Natural killer cell (primary cell): Measurements from ENCODE around the gene PKD1. TPM values are rescaled to one million over a fixed set of nuclear protein-coding genes. Genes with fewer than 3 reads are reported as not detected.

Experiments used
- ATAC-seq, 3 donors: fragments of 150-1000 bp in 2 of 3; fragments of 200-7000 bp in 1 of 3; cut with Tn5 transposase; 1 replicate in 1 of 3; 2 replicates in 2 of 3; pipeline ENCODE4 v1.10.0; 2021; ENCODE audit warnings: mild to moderate bottlenecking in 2 of 3, moderate library complexity in 2 of 3
- DNase-seq, 2 donors: peaks; one replicate each; pipeline versions ENCODE4 v3.0.0 to v3.0.0-alpha.2; 2013 to 2021; ENCODE audit warnings: mixed read lengths in 1 of 2
- H3K27ac ChIP-seq: one replicate; pipeline ENCODE4 v1.5.1; 2013; ENCODE audit warnings: mild to moderate bottlenecking, low read length
- H3K27me3 ChIP-seq: one replicate; pipeline ENCODE4 v1.6.1; 2013; ENCODE audit warnings: low read length; ENCODE audit not compliant: control insufficient read depth, insufficient read depth
- H3K36me3 ChIP-seq: one replicate; pipeline ENCODE4 v1.6.1; 2013; ENCODE audit warnings: low read length; ENCODE audit not compliant: control insufficient read depth, insufficient read depth
- H3K4me1 ChIP-seq: one replicate; pipeline ENCODE4 v1.6.1; 2013; ENCODE audit warnings: low read length; ENCODE audit not compliant: control insufficient read depth, insufficient read depth
- H3K4me3 ChIP-seq: one replicate; pipeline ENCODE4 v1.5.1; 2013; ENCODE audit warnings: low read length
- H3K9me3 ChIP-seq: one replicate; pipeline ENCODE4 v1.6.1; 2013; ENCODE audit warnings: low read length; ENCODE audit not compliant: control insufficient read depth, insufficient read depth
- H3K27ac Mint-ChIP-seq, 2 donors: one replicate each; pipeline ENCODE4 v1.8.0; 2022; ENCODE audit warnings: mild to moderate bottlenecking in 2 of 2, mixed read lengths in 2 of 2, moderate library complexity in 1 of 2
- H3K27me3 Mint-ChIP-seq, 2 donors: one replicate each; pipeline ENCODE4 v1.8.0; 2022; ENCODE audit warnings: low read depth in 2 of 2, mixed read lengths in 2 of 2
- H3K36me3 Mint-ChIP-seq: one replicate; pipeline ENCODE4 v1.8.0; 2022; ENCODE audit warnings: mixed read lengths
- H3K4me1 Mint-ChIP-seq, 2 donors: one replicate each; pipeline ENCODE4 v1.8.0; 2022; ENCODE audit warnings: mixed read lengths in 2 of 2
- H3K4me3 Mint-ChIP-seq: one replicate; pipeline ENCODE4 v1.8.0; 2022; ENCODE audit warnings: mild to moderate bottlenecking, moderate library complexity, mixed read lengths
- H3K9me3 Mint-ChIP-seq, 2 donors: one replicate each; pipeline ENCODE4 v1.8.0; 2022; ENCODE audit warnings: mixed read lengths in 2 of 2
- WGBS: methylation state at CpG from one replicate; pipeline ENCODE4 v1.1.7; 2013; ENCODE audit warnings: missing lambda C conversion rate; ENCODE audit not compliant: insufficient coverage; 5-methylcytosine and 5-hydroxymethylcytosine counted together
- intact Hi-C: fragments of 100-400 bp; cut with micrococcal nuclease; formaldehyde crosslinking; loops from one replicate; pipeline ENCODE4 v1.14.2; 2022
- total RNA-seq, 4 donors: library from RNA; stranded (reverse); fragments of 120-200 nt in 1 of 4; gene quantifications; one replicate each; pipeline versions ENCODE4 v1.2.3 to v1.2.4, GENCODE V29; 2013 to 2022
- TF ChIP-seq, protein P1 (sequence below): fragments of 200-600 bp; IDR thresholded peaks from one replicate; pipeline ENCODE4 v1.8.0; 2022; ENCODE audit warnings: antibody characterized with exemption

Gene PKD1
- total RNA-seq, 3 donors from 2014 or later (not counting 1 experiment from before 2014, with no cell fraction given), result 87.0 to 105 (median 99.1) TPM

DNA sequence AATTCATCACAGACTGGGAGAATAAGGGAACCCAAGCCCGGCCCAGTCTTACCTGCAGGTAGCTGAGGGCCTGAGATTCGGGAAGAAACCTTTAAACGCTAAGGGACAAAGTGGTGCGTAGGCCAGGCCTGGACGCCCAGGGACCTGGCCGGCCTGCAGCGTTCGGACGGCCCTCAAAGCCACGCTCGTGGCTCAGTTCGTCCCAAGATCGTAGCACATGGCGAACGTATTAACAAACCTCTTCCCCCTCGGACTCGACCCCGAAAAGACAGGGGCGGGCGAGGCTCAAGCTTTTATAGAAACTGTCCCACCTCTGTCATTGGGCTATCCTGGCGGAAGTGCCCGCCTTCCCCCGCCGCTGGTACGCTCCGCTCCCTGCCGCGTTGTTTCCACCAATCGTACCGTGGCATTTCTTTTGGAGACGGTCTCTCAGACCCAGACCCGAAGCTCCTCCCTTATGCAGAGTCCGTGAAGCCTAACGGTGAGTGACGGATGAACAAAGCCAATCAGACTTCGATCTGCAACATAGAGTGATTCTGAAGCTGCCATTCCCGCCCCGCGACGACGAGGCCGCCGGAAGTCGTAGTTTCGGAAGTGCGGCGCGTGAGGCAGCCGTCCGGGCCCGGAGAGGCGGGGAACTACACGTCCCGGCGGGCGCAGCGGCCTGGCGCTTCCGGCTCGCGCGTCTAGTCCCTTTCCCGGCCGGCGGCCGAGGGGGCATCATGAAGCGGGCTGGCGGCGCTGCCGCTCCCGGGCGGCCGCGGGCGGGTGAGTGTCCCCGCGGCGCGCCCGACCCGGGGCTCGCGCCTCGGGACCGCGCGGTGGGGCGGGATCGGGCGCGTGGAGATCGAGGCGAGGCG lies 19.6 kb upstream of the PKD1 start, which contains the start of gene TRAF7:
TRAF7 (plus strand) TSS at position 692 of the 860 bp plus-strand sequence. CDS start 8,139 bp downstream, outside the sequence.
- Mint-ChIP-seq H3K27me3 (no peaks in the 10 kb centered on the region), H3K4me3 (peak within 1 kb of the TSS; percentile 97), H3K9me3 (no peaks in the 10 kb centered on the region), H3K27ac (peak within 1 kb of the TSS; percentile 87), H3K4me1 (peaks cover 30 to 61% of the 10 kb centered on the region in 2 donors), H3K36me3 (no peaks in the 10 kb centered on the region)
- peak within 1 kb of the TSS; percentile 57 for H3K27ac ChIP-seq
- peaks cover 68% of the 10 kb centered on the region for H3K4me1 ChIP-seq
- no peaks in the 10 kb centered on the region for H3K9me3 ChIP-seq
- H3K4me3 ChIP-seq, result peak within 1 kb of the TSS; percentile 61
- no peaks in the 10 kb centered on the region for H3K27me3 ChIP-seq
- DNase-seq, result peak; percentile 94 to 100
- H3K36me3 ChIP-seq, result peaks cover 5% of the 10 kb centered on the region
- TF ChIP-seq, protein P1, sequence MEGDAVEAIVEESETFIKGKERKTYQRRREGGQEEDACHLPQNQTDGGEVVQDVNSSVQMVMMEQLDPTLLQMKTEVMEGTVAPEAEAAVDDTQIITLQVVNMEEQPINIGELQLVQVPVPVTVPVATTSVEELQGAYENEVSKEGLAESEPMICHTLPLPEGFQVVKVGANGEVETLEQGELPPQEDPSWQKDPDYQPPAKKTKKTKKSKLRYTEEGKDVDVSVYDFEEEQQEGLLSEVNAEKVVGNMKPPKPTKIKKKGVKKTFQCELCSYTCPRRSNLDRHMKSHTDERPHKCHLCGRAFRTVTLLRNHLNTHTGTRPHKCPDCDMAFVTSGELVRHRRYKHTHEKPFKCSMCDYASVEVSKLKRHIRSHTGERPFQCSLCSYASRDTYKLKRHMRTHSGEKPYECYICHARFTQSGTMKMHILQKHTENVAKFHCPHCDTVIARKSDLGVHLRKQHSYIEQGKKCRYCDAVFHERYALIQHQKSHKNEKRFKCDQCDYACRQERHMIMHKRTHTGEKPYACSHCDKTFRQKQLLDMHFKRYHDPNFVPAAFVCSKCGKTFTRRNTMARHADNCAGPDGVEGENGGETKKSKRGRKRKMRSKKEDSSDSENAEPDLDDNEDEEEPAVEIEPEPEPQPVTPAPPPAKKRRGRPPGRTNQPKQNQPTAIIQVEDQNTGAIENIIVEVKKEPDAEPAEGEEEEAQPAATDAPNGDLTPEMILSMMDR, result no peak
- peak; percentile 90 to 98 (median 91) for ATAC-seq
- intact Hi-C loops, result loop anchor here (1.0 to 10.0 kb wide), 3 partner anchors 59 to 132 kb away; partner anchors contain the start of genes BRICD5, NTHL1, PGP and TSC2
- WGBS, result under 1% methylated on average over 93 of the region's 94 CpGs

DNA sequence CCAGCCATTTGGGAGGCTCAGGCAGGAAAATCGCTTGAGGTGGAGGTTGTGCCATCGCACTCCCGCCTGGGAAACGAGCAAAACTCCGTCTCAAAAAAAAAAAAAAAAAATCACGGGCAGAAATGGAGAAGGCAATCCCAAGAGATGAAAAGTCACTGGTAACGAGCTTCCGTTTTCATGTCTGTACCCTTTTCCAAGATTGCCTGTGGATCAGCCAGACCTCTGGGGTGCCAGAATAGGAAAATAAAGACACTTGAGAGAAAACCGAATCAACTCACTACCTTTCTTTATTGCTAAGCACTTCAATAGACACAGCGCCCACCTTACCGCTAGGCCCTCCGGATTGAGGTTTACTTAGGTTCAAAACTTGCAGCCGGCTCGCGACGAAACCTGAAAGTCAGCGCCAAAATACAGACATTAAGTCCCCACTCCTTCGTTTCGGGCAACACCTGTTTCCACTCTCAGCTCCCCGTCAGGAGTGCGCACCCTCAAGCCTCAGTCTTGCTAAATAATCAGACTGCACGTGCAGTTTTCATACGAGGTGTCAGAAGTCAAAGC lies 18.9 kb upstream of the PKD1 start:
- H3K36me3 ChIP-seq, result peaks cover 5% of the 10 kb centered on the region
- peak overlapping the region; percentile 50 for H3K4me3 ChIP-seq
- intact Hi-C loops, result loop anchor here (1.0 to 10.0 kb wide), 4 partner anchors 60 to 382 kb away; partner anchors contain the start of genes BRICD5, EME2, MRPS34 and NME3
- Mint-ChIP-seq H3K27me3 (no peaks in the 10 kb centered on the region), H3K4me3 (peak overlapping the region; percentile 88), H3K9me3 (no peaks in the 10 kb centered on the region), H3K4me1 (peaks cover 30 to 61% of the 10 kb centered on the region in 2 donors), H3K27ac (peak overlapping the region; percentile 87), H3K36me3 (no peaks in the 10 kb centered on the region)
- ATAC-seq (no peak), DNase-seq (no peak)
- TF ChIP-seq, protein P1, result no peak
- H3K4me1 ChIP-seq, result peaks cover 70% of the 10 kb centered on the region
- WGBS, result 7% methylated on average over 23 of the region's 23 CpGs
- peak overlapping the region; percentile 57 for H3K27ac ChIP-seq
- no peaks in the 10 kb centered on the region for H3K9me3 ChIP-seq
- H3K27me3 ChIP-seq, result no peaks in the 10 kb centered on the region

DNA sequence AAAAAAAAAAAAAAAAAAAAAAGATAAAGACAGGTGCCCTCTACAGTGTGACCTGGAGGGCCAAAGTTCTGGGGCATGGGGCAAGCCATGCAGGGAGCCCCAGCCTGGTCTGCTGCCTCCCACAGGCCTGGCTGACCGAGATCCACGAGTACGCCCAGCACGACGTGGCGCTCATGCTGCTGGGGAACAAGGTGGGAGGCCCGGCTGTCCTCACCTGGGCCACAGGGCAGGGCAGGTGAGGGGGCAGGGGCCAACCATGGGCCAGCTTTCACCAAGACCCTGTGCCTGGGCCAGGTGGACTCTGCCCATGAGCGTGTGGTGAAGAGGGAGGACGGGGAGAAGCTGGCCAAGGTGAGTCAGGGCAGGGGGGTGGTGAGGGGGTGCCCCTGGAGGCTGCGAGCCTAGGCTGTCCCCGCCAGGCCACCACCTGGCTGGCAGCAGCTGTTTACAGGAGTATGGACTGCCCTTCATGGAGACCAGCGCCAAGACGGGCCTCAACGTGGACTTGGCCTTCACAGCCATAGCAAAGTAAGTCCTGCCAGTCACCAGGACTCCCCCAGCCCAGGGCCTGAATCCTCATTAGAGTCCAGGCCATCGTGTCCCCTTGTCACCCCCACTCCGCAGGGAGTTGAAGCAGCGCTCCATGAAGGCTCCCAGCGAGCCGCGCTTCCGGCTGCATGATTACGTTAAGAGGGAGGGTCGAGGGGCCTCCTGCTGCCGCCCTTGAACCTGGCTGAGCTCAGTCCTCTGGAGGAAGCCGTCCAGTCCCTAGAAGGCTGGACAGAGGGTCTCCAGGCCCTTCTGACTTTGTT lies 17.2 kb upstream of the PKD1 start:
- H3K9me3 Mint-ChIP-seq, result no peaks in the 10 kb centered on the region
- peak overlapping the region; percentile 67 for H3K4me3 Mint-ChIP-seq
- no peaks in the 10 kb centered on the region for H3K9me3 ChIP-seq
- TF ChIP-seq, protein P1, result no peak
- H3K4me3 ChIP-seq, result peak overlapping the region; percentile 34
- H3K4me1 Mint-ChIP-seq, result peaks cover 30 to 50% of the 10 kb centered on the region in 2 donors
- H3K27ac Mint-ChIP-seq, result no peak overlapping the region
- DNase-seq (peak in 1 of 2 donors; percentile 36), ATAC-seq (no peak)
- no peaks in the 10 kb centered on the region for H3K27me3 ChIP-seq
- intact Hi-C loops, result loop anchor here (5.0 to 10.0 kb wide), 2 partner anchors 62 to 381 kb away; partner anchors contain the start of genes BRICD5, EME2, MRPS34 and NME3
- H3K27me3 Mint-ChIP-seq, result no peaks in the 10 kb centered on the region
- WGBS, result 51% methylated on average over 25 of the region's 25 CpGs
- peaks cover 5% of the 10 kb centered on the region for H3K36me3 ChIP-seq
- H3K27ac ChIP-seq, result no peak overlapping the region
- no peaks in the 10 kb centered on the region for H3K36me3 Mint-ChIP-seq
- H3K4me1 ChIP-seq, result peaks cover 76% of the 10 kb centered on the region
